HTR-8/SVneo (cell line): ENCODE results near the gene SLC49A3.
"Not testable (repeated sequence)": the region's sequence is repeated elsewhere in the genome, so short reads cannot be mapped to it uniquely, and the experiment has no call there.

Experiments
- DNase-seq: peaks from one replicate; pipeline ENCODE4 v3.0.0; 2011; ENCODE audit warnings: low spot score, mixed read lengths; ENCODE audit not compliant: insufficient read length
- FAIRE-seq: peaks from 2 replicates; lab custom pipeline; 2011; peaks lifted over from hg19 to GRCh38; lab: Jason Lieb, UNC

The SLC49A3 gene

DNA sequence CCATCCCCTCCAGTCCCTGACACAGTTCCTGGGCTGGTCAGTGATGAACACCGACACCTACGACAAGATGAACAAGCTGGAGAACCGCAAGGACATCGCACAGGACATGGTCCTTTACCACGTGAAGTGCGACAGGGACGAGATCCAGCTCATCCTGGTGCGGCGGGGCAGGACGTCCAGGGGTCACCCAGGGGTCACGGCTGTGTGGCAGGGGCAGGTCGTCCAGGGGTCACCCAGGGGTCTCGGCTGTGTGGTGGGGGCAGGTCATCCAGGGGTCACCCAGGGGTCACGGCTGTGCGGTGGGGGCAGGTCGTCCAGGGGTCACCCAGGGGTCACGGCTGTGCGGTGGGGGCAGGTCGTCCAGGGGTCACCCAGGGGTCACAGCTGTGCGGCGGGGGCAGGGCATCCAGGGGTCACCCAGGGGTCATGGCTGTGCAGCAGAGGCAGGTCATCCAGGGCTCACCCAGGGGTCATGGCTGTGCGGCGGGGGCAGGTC lies 31.6 kb downstream of the SLC49A3 start:
- DNase-seq = no peak
- FAIRE-seq = no peak

DNA sequence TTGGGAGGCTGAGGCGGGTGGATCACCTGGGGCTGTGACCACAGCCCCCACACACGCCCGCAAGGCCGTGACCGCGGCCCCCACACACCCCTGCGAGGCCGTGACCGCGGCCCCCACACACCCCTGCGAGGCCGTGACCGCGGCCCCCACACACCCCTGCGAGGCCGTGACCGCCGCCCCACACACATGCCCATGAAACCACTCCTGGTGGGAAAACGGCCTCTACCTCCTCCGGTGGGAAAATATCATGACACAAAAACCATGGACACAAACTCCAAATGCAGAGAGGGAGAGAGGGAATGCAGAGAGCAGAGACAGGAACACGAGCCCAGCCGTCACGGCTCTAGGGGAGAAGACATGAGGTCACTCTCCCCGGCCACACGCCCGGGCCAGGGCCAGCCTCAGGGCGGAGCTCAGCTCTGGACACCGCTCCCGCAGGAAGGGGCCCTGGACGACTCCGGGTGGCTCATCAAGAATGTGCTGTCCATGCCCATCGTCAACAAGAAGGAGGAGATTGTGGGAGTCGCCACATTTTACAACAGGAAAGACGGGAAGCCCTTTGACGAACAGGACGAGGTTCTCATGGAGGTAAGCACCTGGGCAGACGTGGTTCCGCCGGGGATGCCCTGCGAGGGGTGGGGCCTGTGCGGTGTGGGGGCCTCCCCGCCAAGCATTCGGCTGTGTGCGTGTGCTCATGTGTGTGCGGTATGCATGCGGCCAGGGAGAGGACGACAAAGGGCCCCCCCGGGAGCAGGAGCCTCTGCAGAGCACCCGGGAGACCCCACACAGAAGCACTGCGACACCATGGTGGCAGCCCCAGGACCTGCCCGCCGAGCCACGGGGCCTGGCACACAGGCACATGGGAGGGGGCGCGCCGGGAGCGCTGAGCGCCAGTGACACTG lies 32.3 kb downstream of the SLC49A3 start:
- DNase-seq (no peak), FAIRE-seq (no peak)

DNA sequence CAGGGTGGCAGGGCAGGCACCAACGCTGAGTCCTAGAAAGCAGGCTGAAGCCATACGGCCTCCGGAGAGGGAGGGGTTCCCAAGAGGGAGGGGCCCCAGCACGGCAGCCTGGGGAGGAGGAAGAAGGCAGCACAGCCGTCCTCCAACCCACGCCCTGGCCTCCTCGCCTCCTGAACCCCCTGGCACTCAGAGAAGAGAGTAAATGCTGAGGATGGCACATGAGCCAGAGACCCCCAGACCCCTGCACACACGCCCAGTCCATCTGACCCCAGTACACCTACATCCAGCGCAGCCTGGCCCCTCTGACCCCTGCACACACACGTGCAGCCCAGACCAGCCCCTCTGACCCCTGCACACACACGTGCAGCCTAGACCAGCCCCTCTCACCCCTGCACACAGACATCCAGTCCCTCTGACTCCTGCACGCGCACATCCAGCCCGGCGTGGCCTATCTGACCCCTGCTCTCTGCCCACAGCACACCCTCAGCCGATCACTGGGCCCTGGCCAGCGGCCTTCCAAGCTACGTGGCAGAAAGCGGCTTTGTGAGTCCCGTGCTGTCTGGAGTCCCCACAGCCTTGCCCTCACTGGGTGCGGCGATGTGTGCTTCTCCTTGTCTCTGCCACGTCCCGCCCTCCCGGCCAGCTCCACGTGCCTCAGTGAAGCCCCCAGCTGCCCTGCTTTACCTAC lies 33.3 kb downstream of the SLC49A3 start:
- FAIRE-seq = no peak
- DNase-seq = no peak

DNA sequence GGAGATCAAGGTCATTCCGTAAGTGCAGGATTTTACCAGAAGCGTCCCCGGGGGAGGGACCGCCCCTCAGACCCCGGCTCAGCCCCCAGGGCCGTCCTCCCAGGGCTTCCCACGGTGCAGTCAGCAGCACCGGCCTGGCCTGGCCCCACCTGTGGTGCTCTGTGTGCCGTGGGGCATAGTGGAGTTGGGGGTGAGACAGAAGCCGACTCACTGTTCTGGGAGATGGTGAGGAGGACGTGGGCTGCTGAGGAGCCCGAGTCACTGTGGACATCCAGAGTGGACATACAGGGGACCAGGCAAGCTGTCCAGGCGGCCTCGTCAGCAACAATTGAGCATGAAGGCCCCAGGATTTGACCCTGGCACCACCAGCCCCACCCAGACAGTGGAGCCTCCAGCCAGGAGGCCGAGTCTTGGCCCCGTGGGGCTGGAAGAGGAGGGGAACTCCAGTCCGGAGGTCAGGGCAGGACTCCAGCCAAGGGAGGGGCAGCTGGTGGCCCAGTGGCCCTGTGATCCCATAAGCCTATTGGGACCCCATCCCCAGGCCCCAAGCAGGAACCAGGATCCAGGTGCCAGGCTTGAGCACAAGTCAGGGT lies 34.0 kb downstream of the SLC49A3 start:
- DNase-seq (no peak), FAIRE-seq (no peak)

DNA sequence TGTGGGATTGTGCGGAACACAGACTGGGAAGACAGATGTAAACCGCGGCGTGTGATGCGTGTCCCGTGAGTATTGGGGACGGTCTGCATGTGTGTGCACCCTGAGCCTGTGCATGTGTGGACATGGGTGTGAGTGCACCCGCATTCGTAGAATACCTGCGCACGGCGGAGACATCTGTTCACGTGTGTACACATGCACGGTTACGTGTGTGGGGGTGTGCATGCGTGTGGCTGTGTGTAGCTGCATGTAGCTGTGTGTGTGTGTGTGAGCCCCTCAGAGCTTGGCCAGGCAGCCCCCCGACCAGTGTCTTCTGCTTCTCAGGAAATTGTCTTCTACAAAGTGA lies 34.5 kb downstream of the SLC49A3 start:
- FAIRE-seq (no peak), DNase-seq (no peak)

DNA sequence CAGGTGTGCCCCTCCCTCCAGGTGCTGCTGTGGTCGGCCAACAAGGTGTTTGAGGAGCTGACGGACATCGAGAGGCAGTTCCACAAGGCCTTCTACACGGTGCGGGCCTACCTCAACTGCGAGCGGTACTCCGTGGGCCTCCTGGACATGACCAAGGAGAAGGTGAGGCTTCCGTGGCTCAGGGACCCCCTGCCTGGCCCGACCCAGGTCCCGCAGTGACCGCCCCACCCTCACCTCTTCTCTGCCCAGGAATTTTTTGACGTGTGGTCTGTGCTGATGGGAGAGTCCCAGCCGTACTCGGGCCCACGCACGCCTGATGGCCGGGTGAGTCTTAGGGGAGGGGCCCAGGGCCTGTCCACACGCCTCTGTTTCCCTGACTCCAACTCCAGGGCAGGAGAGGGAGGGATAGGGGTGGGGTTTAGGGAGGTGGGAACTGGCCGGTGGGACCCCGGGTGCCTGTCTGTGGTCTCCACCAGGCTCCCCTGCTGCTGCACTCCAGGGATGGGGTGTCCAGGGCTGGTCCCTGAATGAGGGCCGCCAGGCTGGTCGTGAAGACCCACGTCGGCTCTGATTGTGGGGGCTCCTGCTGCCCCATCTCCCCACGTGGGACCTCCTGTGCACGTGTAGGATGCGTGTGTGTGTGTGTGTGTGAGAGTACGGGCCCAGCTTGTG lies 35.0 kb downstream of the SLC49A3 start:
- DNase-seq (no peak), FAIRE-seq (no peak)

DNA sequence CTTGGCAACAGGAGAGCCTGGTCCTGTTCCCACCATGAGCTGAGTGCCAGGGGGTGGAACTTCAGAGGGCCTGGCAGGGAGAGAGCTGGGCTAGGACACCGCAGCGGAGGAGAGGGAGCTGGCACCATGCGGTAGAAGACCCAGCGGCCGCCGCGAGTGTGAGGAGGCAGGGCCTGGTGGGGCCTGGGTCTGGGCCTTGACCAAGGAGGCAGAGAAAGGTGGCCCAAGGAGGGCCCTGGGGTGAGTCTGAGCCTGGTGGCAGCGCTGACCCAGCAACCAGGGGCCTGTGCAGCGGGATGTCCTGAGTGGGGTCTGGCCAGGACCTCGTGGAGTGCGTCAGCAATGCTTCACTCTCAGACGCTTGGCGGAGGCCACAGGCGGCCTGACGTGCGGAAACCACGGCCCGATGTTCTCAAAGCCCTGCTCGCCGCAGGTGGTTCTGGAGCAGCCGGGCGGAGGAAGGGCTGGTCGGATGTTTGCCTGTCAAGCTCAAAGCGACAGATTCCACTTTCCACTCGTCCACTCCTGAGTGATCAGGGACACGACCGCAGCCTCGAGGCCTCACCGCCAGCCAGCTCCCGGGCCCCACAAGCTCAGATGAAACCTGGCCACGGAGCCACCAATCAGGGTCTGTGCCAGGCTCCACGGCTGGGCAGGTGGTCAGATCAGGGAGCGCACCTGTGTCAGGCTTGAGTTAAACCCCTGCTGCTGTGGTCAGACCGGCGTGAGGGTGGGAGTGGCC lies 35.7 kb downstream of the SLC49A3 start:
- FAIRE-seq (no peak), DNase-seq (no peak)

DNA sequence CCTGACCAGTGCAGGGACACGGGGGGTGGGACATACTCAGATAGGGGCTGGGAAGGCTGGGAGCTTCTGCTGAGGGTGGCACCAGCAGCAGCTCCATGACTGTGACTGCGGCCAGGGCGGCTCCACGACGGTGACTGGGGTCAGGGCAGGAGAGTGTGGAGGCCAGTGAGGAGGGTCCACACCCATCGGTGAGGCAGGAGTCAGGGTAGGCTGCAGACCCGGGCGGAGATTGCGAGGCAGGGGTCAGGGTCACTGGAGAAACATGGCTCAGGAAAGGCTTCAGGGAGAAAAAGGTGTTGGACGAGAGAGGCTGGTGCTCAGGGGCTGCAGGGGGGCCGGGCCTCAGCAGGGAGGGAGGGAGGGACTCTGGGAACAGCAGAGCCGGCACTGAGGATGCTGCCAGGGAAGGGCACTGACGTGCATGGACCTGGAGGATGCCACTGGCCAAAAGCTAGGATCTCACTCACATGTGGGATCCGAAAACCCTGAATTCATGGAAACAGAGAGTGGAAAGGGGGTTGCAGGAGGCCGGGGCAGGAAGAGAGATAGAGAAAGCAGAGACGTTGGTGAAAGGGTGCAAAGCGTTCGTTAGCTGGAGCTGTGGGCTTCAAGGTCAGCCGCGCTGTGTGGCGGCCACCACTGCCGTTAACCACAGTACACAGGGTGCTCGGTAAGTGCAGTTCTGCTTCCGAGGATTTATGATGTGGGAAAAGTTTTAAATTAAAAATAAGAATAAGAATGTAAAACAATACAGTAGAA lies 36.9 kb downstream of the SLC49A3 start:
- no peak for FAIRE-seq

DNA sequence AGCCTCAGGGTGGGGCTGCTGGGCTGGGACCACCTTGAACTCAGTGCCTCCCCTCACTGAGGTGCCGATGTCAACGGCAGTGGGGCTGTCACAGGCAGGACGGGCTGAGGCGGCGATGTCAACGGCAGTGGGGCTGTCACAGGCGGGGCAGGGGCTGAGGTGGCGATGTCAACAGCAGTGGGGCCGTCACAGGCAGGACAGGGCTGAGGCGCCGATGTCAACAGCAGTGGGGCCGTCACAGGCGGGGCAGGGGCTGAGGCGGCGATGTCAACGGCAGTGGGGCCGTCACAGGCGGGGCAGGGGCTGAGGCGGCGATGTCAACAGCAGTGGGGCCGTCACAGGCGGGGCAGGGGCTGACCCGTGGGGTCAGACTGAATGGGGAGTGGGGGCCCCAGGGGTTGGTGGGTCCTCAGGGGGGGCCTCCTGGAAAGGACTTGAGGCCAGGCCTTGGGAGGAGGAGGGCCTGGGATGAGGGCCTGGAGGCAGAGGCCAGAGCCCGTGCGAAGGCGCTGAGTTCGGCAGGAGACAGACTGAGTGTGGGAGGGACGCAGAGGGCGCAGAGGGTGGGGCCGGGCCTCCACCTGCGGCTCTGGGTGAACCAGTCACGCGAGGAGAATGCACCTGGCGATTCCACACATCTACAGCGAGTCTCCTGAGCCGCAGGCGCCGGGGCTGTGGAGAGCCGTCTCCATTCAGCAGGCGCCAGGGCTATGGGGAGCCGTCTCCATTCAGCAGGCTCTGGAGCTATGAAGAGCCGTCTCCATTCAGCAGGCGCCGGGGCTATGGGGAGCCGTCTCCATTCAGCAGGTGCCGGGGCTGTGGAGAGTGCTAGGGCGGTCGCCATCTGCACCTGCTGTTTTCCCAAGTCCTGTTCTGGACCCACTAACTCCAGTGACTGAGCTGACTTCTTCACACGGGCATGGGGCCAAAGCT lies 37.7 kb downstream of the SLC49A3 start:
- FAIRE-seq (no peak), DNase-seq (no peak)

More for the DNA sequence above, 36.9 kb downstream of the SLC49A3 start:
- no peak for DNase-seq

DNA sequence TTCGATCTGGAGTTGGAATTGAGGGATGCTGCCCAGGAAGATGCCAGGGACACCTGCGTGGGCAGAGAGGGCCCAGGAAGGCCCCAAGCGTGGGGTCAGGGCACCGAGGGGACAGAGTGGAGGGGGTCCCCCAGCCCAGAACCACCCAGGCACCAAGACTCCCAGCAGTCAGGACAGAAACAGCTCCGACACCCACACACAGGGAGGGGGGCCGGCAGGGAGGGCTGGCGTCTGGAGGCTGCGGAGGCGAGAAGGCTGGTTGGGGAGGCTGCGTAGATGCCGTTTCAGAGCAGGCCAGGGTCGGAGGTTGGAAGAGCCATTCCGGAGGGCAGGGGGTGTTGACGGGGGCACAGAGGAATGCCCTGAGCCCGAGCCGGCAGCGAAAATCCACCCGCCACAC lies 38.5 kb downstream of the SLC49A3 start:
- FAIRE-seq (no peak), DNase-seq (no peak)

DNA sequence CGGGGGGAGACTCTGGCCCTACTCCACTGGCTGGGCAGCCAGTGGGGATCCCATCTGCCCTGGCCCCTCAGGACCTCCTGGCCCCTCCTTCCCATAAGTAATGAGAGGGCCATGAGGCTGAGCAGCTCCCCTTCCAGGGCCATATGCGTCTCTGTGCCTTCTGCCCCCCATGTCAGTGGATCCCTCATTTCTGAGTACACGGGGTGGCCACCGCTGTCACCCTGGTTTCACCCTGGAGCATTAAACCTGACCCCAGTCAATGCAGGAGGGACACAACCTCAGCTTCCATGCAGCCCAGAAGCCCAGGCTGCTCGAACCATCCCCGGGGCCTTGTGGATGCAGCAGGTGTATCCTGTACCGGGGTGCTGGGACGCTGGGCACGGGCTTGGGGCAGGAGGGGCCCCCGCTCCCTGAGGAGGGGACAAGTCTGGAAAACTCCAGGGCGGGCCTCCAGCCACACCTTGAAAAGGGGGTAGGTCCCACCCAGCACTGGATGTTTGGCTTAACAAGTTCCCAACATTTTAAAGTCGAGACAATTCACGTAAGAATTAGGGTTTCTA lies 39.1 kb downstream of the SLC49A3 start:
- DNase-seq = no peak
- no peak for FAIRE-seq

DNA sequence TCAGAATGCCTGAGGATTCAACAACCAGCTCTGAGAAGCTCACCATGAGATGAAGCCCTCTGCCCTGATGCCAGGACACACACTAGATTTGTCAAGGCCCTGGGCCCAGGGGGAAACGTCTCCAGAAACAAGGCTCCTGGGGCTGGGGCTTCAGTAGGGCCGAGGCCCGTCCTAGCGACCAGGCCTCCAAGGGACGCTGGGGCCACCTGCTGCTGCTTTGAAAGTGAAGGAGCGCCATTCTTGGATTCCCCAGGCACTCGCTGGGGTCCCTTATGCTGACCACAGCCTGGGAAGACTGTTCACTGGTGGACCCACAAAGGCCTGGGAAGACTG lies 39.7 kb downstream of the SLC49A3 start:
- FAIRE-seq (no peak), DNase-seq (no peak)

DNA sequence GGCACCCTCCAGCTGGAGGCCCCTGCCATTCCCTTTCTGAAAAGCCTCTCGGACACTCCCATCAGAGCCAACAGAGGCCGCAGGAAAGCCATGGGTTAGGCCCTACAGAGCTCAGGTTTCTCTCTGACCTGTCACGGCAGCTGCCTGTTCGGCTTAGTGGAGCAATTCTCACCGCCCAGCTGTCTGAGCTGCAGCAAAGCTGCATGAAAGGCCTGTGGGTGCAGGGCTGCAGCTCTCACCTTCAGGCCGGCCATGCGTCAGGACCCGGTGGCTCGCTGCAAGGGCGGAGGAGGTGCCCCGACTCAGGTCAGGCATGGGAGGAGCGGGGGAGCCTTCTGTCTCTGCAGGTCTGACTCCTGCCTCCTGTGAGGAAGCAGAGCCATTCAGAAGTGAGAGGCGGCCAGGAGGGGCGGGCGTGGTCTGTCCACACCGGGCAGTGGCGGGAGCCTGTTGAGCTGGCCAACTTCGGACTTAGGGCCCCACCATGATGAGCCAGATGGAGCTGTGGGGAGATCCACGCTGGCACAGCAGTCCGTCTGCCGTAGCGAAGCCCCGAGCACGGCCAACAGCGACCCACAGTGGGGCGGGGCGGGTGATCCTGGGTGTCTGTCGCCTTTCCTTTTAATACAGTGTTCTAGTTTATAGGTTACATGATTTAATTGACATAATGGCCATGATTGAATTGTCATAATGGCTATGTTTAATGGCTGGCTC lies 40.2 kb downstream of the SLC49A3 start:
- no peak for DNase-seq

DNA sequence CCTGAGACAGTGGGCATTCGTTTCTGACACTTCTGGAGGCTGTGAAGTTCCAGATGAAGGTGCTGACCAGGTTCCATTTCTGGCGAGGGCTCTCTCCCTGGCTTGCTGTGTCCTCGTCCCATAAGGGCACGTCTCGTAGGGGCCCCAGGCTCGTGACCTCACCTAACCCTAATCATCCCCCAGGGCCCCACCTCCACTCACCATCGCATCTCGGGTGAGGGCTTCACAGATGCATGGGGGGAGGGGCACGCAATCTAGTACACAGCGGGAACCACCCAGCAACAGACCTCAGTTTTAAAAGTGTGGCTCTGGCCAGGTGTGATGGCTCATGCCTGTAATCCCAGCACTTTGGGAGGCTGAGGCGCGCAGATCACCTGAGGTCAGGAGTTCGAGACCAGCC lies 41.5 kb downstream of the SLC49A3 start:
- FAIRE-seq (no peak), DNase-seq (no peak)

More for the DNA sequence above, 40.2 kb downstream of the SLC49A3 start:
- FAIRE-seq = no peak

DNA sequence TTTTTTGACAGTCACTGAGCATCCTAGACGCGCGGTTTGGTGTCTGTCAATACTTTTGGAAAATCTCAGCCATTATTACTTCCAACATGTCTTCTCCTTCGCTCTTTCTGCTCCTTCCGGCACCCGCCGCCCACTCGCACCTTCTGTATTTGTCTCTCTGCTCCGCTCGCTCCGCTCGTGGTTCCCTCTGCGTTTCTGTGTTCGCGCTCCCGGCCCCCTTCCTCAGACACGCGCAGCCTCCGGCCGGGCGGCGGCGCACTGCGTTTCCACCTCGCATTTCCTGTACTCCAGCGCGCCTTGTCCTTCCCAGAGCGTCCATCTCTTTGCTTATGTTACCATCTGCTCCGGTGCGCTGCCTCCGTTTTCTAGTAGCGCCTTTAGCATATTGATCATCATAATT lies 42.5 kb downstream of the SLC49A3 start:
- FAIRE-seq (no peak), DNase-seq (no peak)

DNA sequence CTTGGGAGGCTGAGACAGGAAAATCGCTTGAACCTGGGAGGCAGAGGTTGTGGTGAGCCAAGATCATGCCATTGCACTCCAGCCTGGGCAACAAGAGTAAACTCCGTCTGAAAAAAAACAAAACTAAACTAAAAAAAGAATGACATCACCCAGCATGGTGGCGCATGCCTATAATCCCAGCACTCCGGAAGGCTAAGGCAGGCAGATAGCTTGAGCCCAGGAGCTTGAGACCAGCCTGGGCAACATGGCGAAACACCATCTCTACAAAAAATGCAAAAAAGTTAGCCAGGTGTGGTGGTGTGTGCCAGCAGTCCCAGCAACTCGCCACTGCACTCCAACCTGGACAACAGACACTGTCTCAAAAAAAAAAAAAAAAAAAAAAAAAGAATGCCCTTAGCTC lies 46.6 kb downstream of the SLC49A3 start:
- not testable (repeated sequence) for DNase-seq, FAIRE-seq

DNA sequence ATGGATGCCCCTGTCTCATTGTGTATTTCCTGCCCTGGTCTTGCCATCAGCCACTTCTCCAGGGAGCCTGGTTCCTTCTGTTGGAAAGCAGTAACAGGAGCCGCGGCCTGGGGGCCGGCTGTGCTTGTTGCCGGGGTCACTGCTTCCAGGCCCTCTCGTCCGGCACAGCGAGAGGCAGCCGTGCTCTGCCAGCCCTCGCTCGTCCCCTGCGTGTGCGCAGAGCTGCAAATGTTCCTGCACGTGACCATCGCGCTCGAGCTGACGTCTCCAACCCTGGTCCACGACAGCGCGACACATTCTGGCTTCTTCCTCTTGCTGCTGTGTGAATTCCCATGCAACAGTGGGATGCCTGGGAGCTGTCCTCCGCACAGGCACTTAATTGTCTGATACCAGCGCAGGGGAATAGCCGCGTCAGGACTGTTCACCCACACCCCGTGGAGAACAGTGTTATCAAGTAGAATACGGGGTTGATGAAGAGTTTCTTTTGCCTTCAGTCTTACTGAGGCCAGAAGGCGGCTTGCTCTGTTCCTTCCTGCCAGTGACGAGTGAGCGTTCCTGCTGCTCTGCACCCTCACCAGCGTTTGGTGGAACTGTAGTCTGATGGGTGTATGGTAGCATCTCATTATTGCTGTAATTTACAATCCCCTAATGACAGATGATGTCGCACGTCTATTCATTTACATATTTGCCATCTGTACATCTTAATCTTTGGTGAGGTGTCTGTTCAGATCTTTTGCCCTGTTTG lies 51.2 kb downstream of the SLC49A3 start:
- FAIRE-seq = no peak

More for the DNA sequence above, 51.2 kb downstream of the SLC49A3 start:
- DNase-seq = no peak
